ENCODE data around the gene LRCH3. TPM values are rescaled to one million over a fixed set of nuclear protein-coding genes. Genes with fewer than 3 reads are reported as not detected.
"Not testable (repeated sequence)": the region's sequence is repeated elsewhere in the genome, so short reads cannot be mapped to it uniquely, and the experiment has no call there.

LRCH3 gene
- total RNA-seq, 1 experiment from 2014 or later = 43.1 TPM

- H3K27ac ChIP-seq (ENCODE audit: low read length) = no peak overlapping the region
- no peaks in the 10 kb centered on the region for H3K79me2 ChIP-seq (ENCODE audit: low read length)
- intact Hi-C loops (cut with micrococcal nuclease) = no loop called here
- ChIA-PET POLR2A (ENCODE audit: unreplicated experiment) (no interaction called here), CTCF (no interaction called here)
- H3K27me3 ChIP-seq (ENCODE audit: low read length) = no peaks in the 10 kb centered on the region
- H3K4me2 ChIP-seq (ENCODE audit: low read length) = no peak overlapping the region
- H3K36me3 ChIP-seq (ENCODE audit: low read depth, low read length) = no peaks in the 10 kb centered on the region
- H3K9me2 ChIP-seq (replicated peaks; ENCODE audit: low read length) = no peaks in the 10 kb centered on the region
- BruUV-seq (replicated peaks) = no TSS peak
- H4K20me1 ChIP-seq (ENCODE audit: low read length) = no peaks in the 10 kb centered on the region
- no peak overlapping the region for H3K4me3 ChIP-seq (ENCODE audit: low read length)
- TF ChIP-seq, protein P1, sequence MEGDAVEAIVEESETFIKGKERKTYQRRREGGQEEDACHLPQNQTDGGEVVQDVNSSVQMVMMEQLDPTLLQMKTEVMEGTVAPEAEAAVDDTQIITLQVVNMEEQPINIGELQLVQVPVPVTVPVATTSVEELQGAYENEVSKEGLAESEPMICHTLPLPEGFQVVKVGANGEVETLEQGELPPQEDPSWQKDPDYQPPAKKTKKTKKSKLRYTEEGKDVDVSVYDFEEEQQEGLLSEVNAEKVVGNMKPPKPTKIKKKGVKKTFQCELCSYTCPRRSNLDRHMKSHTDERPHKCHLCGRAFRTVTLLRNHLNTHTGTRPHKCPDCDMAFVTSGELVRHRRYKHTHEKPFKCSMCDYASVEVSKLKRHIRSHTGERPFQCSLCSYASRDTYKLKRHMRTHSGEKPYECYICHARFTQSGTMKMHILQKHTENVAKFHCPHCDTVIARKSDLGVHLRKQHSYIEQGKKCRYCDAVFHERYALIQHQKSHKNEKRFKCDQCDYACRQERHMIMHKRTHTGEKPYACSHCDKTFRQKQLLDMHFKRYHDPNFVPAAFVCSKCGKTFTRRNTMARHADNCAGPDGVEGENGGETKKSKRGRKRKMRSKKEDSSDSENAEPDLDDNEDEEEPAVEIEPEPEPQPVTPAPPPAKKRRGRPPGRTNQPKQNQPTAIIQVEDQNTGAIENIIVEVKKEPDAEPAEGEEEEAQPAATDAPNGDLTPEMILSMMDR (conservative IDR thresholded peaks at IDR 0.05; ENCODE audit: low read depth, low read length) = no peak
- no peak for TF ChIP-seq EZH2phosphoT487 (IDR thresholded peaks at IDR 0.05; ENCODE audit: borderline replicate concordance, low read length)
- TF ChIP-seq EZH2 (IDR thresholded peaks at IDR 0.05; ENCODE audit: low read length, unreplicated experiment) = no peak
- ATAC-seq (no peak), DNase-seq (no peak)
- H3K9ac ChIP-seq (ENCODE audit: low read length) = no peak overlapping the region
- H3K9me3 ChIP-seq (ENCODE audit: low read length) = no peaks in the 10 kb centered on the region
- H3K4me1 ChIP-seq (ENCODE audit: insufficient read depth, low read length) = no peaks in the 10 kb centered on the region
- no peaks in the 10 kb centered on the region for H3F3A ChIP-seq (ENCODE audit: low read length, unreplicated experiment)
- no peak overlapping the region for H2AFZ ChIP-seq (ENCODE audit: low read length)
These were observed 121.9 kb downstream of the LRCH3 start for GRCh38 chr3:197912741-197913476.

- POLR2A ChIA-PET (ENCODE audit: unreplicated experiment) = no interaction called here
- BruUV-seq (replicated peaks) = no TSS peak
These were observed 122.8 kb downstream of the LRCH3 start for GRCh38 chr3:197913641-197914380.

DNA sequence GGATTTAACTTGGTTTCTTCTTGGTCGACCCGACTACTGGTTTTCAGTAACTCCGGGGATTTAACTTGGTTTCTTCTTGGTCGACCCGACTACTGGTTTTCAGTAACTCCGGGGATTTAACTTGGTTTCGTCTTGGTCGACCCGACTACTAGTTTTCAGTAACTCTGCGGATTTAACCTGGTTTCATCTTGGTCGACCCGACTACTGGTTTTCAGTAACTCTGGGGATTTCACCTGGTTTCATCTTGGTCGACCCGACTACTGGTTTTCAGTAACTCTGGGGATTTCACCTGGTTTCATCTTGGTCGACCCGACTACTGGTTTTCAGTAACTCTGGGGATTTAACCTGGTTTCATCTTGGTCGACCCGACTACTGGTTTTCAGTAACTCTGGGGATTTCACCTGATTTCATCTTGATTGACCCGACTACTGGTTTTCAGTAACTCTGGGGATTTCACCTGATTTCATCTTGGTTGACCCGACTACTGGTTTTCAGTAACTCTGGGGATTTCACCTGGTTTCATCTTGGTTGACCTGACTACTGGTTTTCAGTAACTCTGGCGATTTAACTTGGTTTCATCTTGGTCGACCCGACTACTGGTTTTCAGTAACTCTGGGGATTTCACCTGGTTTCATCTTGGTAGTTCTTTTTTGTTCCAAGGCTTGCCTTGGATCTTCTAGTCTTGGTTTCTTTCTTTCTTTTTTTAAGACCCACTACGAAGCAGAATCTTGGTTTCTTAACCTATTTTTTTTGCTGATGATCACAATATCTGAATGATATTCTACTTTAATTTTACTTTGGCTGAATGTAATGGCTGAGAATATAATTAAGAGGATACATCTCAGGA lies 130.6 kb downstream of the LRCH3 start:
- H3K36me3 ChIP-seq (ENCODE audit: low read depth, low read length); POLR2A ChIA-PET (ENCODE audit: unreplicated experiment); ATAC-seq; H3K4me1 ChIP-seq (ENCODE audit: insufficient read depth, low read length); H3K79me2 ChIP-seq (ENCODE audit: low read length); H3K4me2 ChIP-seq (ENCODE audit: low read length); H4K20me1 ChIP-seq (ENCODE audit: low read length); H2AFZ ChIP-seq (ENCODE audit: low read length); H3K4me3 ChIP-seq (ENCODE audit: low read length); BruUV-seq (replicated peaks); H3K9me2 ChIP-seq (replicated peaks; ENCODE audit: low read length); H3K9me3 ChIP-seq (ENCODE audit: low read length); CTCF ChIA-PET; intact Hi-C loops (cut with micrococcal nuclease); H3K27ac ChIP-seq (ENCODE audit: low read length); DNase-seq; H3K27me3 ChIP-seq (ENCODE audit: low read length); H3F3A ChIP-seq (ENCODE audit: low read length, unreplicated experiment); H3K9ac ChIP-seq (ENCODE audit: low read length): not testable (repeated sequence)

More at GRCh38 chr3:197913641-197914380, 122.8 kb downstream of the LRCH3 start:
- Histone ChIP-seq H4K20me1 (ENCODE audit: low read length) (no peaks in the 10 kb centered on the region), H3K4me1 (ENCODE audit: insufficient read depth, low read length) (no peaks in the 10 kb centered on the region), H3F3A (ENCODE audit: low read length, unreplicated experiment) (no peaks in the 10 kb centered on the region), H3K36me3 (ENCODE audit: low read depth, low read length) (no peaks in the 10 kb centered on the region), H2AFZ (ENCODE audit: low read length) (no peak overlapping the region), H3K9me2 (replicated peaks; ENCODE audit: low read length) (no peaks in the 10 kb centered on the region), H3K27me3 (ENCODE audit: low read length) (no peaks in the 10 kb centered on the region), H3K4me3 (ENCODE audit: low read length) (no peak overlapping the region), H3K27ac (ENCODE audit: low read length) (no peak overlapping the region), H3K9me3 (ENCODE audit: low read length) (no peaks in the 10 kb centered on the region), H3K9ac (ENCODE audit: low read length) (no peak overlapping the region), H3K79me2 (ENCODE audit: low read length) (no peaks in the 10 kb centered on the region), H3K4me2 (ENCODE audit: low read length) (no peak overlapping the region)
- intact Hi-C loops (cut with micrococcal nuclease) = no loop called here
- ATAC-seq (no peak), DNase-seq (no peak)
- TF ChIP-seq, protein P1 (conservative IDR thresholded peaks at IDR 0.05; ENCODE audit: low read depth, low read length) = no peak
- no peak for TF ChIP-seq EZH2 (IDR thresholded peaks at IDR 0.05; ENCODE audit: low read length, unreplicated experiment)
- no peak for TF ChIP-seq EZH2phosphoT487 (IDR thresholded peaks at IDR 0.05; ENCODE audit: borderline replicate concordance, low read length)
- CTCF ChIA-PET = no interaction called here

Measured in PC-3 (cell line).